ENCODE results near the gene PPP1R15B. TPM values are rescaled to one million over a fixed set of nuclear protein-coding genes. Genes with fewer than 3 reads are reported as not detected.

Gene PPP1R15B
- total and polyA plus RNA-seq, 10 of the 15 experiments (the other 5 are each of a cell fraction or from before 2014, with no cell fraction given) = 13.9 to 38.1 (median 26.5) TPM

- no peaks in the 10 kb centered on the region for H3K79me2 ChIP-seq (ENCODE audit: control insufficient read depth, insufficient read depth, low read length)
- no peak overlapping the region for H3K4me3 ChIP-seq
- 57% methylated on average over 2 of the region's 4 CpGs for WGBS (ENCODE audit: insufficient coverage, insufficient replicate concordance, low lambda C conversion rate, missing lambda C conversion rate)
- H3K9ac ChIP-seq (ENCODE audit: control insufficient read depth, insufficient read depth, low read length) = no peak overlapping the region
- TF ChIP-seq MXI1 (IDR thresholded peaks at IDR 0.05; ENCODE audit: low read depth, low read length) (no peak), GABPA (IDR thresholded peaks at IDR 0.05; ENCODE audit: low read depth) (no peak), BMI1 (IDR thresholded peaks at IDR 0.05; ENCODE audit: borderline replicate concordance) (no peak), SREBF2 (IDR thresholded peaks at IDR 0.05; ENCODE audit: low read length) (no peak), RUNX3 (IDR thresholded peaks at IDR 0.05; ENCODE audit: low read length) (no peak), POLR2AphosphoS2 (IDR thresholded peaks at IDR 0.05; ENCODE audit: low read depth, low read length) (no peak), CTCF (IDR thresholded peaks at IDR 0.05 in 2 of 3, conservative IDR thresholded peaks at IDR 0.05 in 1 of 3; ENCODE audit: control insufficient read depth in 2 of 3, extremely low read depth in 1 of 3, insufficient read depth in 1 of 3, low read depth in 3 of 3, low read length in 3 of 3) (no peak)
- no TSS peak for BruUV-seq (replicated peaks)
- H3K36me3 ChIP-seq (ENCODE audit: control insufficient read depth in 2 of 2, insufficient read depth in 2 of 2, low read length in 1 of 2) = peaks cover 5 to 9% of the 10 kb centered on the region in 2 experiments; a peak in 3 of 4 replicates
- POLR2A ChIA-PET = interaction anchor here (1.6 kb wide), 1 partner anchor 13 kb away, joined by 8 read pairs; no protein-coding TSS in a partner anchor
- H3K9me3 ChIP-seq (replicated peaks; ENCODE audit: control insufficient read depth, insufficient read depth, low read length) = no peaks in the 10 kb centered on the region
- ATAC-seq = no peak
- no peak overlapping the region for H2AFZ ChIP-seq (ENCODE audit: control insufficient read depth, low read depth, low read length)
- no peak overlapping the region for H3K27ac ChIP-seq (ENCODE audit: control insufficient read depth, insufficient read depth)
- H3K4me2 ChIP-seq (ENCODE audit: control insufficient read depth, insufficient read depth) = no peak overlapping the region
- no peaks in the 10 kb centered on the region for H3K27me3 ChIP-seq (replicated peaks in 1 of 2; ENCODE audit: control insufficient read depth in 2 of 2, insufficient read depth in 2 of 2, low read length in 1 of 2)
- no peaks in the 10 kb centered on the region for H3K4me1 ChIP-seq (ENCODE audit: control insufficient read depth, insufficient read depth, low read length)
- SMC1A ChIA-PET (ENCODE audit: uncharacterized antibody, unreplicated experiment) = interaction anchor here (1.2 to 7.8 kb wide), 5 partner anchors 16 to 180 kb away, joined by 3 to 141 read pairs (median 4); no protein-coding TSS in a partner anchor
- RAD21 ChIA-PET (ENCODE audit: unreplicated experiment) = interaction anchor here (0.6 to 10.1 kb wide), 5 partner anchors 18 to 234 kb away, joined by 3 to 133 read pairs (median 3); no protein-coding TSS in a partner anchor
- intact Hi-C loops (cut with micrococcal nuclease; ENCODE audit: unreplicated experiment) (loop anchor here (10.0 kb wide), 1 partner anchor 231 kb away; the partner anchor contains the start of gene REN), in situ Hi-C loops (cut with MboI) (no loop called here)
- no peak for FAIRE-seq
- DNase-seq (ENCODE audit: low read depth, low spot score) = no peak
- H4K20me1 ChIP-seq (ENCODE audit: control insufficient read depth, insufficient read depth) = no peaks in the 10 kb centered on the region
- CTCF ChIA-PET = interaction anchor here (0.6 to 11.2 kb wide), 10 partner anchors 9 to 567 kb away, joined by 3 to 297 read pairs (median 55); partner anchors contain the start of genes GOLT1A, PLEKHA6 and REN
Measured at GRCh38 chr1:204396015-204396583, 15.5 kb downstream of the PPP1R15B start.

Measured in GM12878 (cell line).